GM12878 (cell line): ENCODE results near the gene MAVS. TPM values are rescaled to one million over a fixed set of nuclear protein-coding genes. Genes with fewer than 3 reads are reported as not detected.
A peak's percentile ranks its signal among the peaks of the same experiment; 100 is the strongest.

Experiments
- ATAC-seq: fragments of 200-7000 bp; cut with Tn5 transposase; 3 replicates; pipeline ENCODE4 v1.9.1; 2020; ENCODE audit warnings: mild to moderate bottlenecking, moderate library complexity
- BruUV-seq: library from RNA; stranded (reverse); fragments of 400-500 nt; replicated peaks from 2 replicates; lab custom pipeline; 2021; lab: Mats Ljungman, UMichigan
- CTCF ChIA-PET: fragments of 300-600 bp; sonication (Branson Sonifier 250); formaldehyde crosslinking; extraction: SDS; loops from one replicate; lab custom pipeline; 2021; ENCODE audit warnings: inconsistent platforms; lab: Yijun Ruan, JAX
- POLR2A ChIA-PET: fragments of 350-600 bp; formaldehyde crosslinking; extraction: SDS; loops from one replicate; lab custom pipeline; 2021; ENCODE audit warnings: inconsistent platforms; lab: Charles Lee
- RAD21 ChIA-PET: fragments of 300-600 bp; sonication (Branson Sonifier 250); formaldehyde crosslinking; loops from one replicate; lab custom pipeline; 2023; ENCODE audit warnings: antibody characterized with exemption; ENCODE audit not compliant: unreplicated experiment; lab: Charles Lee
- SMC1A ChIA-PET: fragments of 300-600 bp; sonication (Branson Sonifier 250); formaldehyde crosslinking; loops from one replicate; lab custom pipeline; 2023; ENCODE audit not compliant: unreplicated experiment, uncharacterized antibody; lab: Charles Lee
- DNase-seq: peaks from one replicate; pipeline ENCODE4 v3.0.0-alpha.2; 2011; ENCODE audit warnings: low read depth, low spot score
- FAIRE-seq: peaks from 3 replicates; lab custom pipeline; 2011; peaks lifted over from hg19 to GRCh38; lab: Jason Lieb, UNC
- H2AFZ ChIP-seq: 2 replicates; pipeline ENCODE4 v1.6.0; 2011; ENCODE audit warnings: low read depth, low read length, control low read depth; ENCODE audit not compliant: control insufficient read depth
- H3K27ac ChIP-seq: 2 replicates; pipeline ENCODE4 v1.5.1; 2011; ENCODE audit warnings: control low read depth; ENCODE audit not compliant: control insufficient read depth, insufficient read depth
- H3K27me3 ChIP-seq, 2 experiments: replicated peaks in 1 of 2; 2 replicates each; pipeline versions ENCODE4 v1.6.0 to v1.6.1; 2011; ENCODE audit warnings: low read length in 1 of 2; ENCODE audit not compliant: control insufficient read depth in 2 of 2, insufficient read depth in 2 of 2
- H3K36me3 ChIP-seq, 2 experiments: 2 replicates each; pipeline ENCODE4 v1.5.1; 2011; ENCODE audit warnings: low read length in 1 of 2; ENCODE audit not compliant: control insufficient read depth in 2 of 2, insufficient read depth in 2 of 2
- H3K4me1 ChIP-seq: 2 replicates; pipeline ENCODE4 v1.6.1; 2011; ENCODE audit warnings: mild to moderate bottlenecking, low read length, moderate library complexity, mixed read lengths; ENCODE audit not compliant: control insufficient read depth, insufficient read depth
- H3K4me2 ChIP-seq: 2 replicates; pipeline ENCODE4 v1.6.0; 2011; ENCODE audit warnings: control low read depth; ENCODE audit not compliant: control insufficient read depth, insufficient read depth
- H3K4me3 ChIP-seq: fragments of 200-600 bp; sonication (generic); 2 replicates; pipeline ENCODE4 v1.5.1; 2016
- H3K79me2 ChIP-seq: 2 replicates; pipeline ENCODE4 v1.6.0; 2011; ENCODE audit warnings: low read length; ENCODE audit not compliant: control insufficient read depth, insufficient read depth
- H3K9ac ChIP-seq: 2 replicates; pipeline ENCODE4 v1.8.0; 2011; ENCODE audit warnings: low read length, control low read depth, mixed read lengths; ENCODE audit not compliant: control insufficient read depth, insufficient read depth
- H3K9me3 ChIP-seq: replicated peaks from 3 replicates; pipeline ENCODE4 v1.5.1; 2011; ENCODE audit warnings: mild to moderate bottlenecking, low read length; ENCODE audit not compliant: control insufficient read depth, insufficient read depth
- H4K20me1 ChIP-seq: 2 replicates; pipeline ENCODE4 v1.6.0; 2011; ENCODE audit not compliant: control insufficient read depth, insufficient read depth
- BACH1 ChIP-seq: fragments of 450-650 bp; IDR thresholded peaks from 2 replicates; pipeline ENCODE4 v1.6.1; 2017; ENCODE audit warnings: mild to moderate bottlenecking, borderline replicate concordance
- BMI1 ChIP-seq: fragments of 450-650 bp; IDR thresholded peaks from 2 replicates; pipeline ENCODE4 v1.6.1; 2016; ENCODE audit warnings: mild to moderate bottlenecking, moderate library complexity, borderline replicate concordance
- EP300 ChIP-seq, 2 experiments: fragments of 150-350 bp in 1 of 2; IDR thresholded peaks; 2 replicates each; pipeline ENCODE4 v1.6.1; 2011 to 2012; ENCODE audit warnings: low read depth in 2 of 2, low read length in 2 of 2, borderline replicate concordance in 1 of 2, improper control_type of control experiment in 1 of 2, inconsistent platforms in 1 of 2; ENCODE audit not compliant: control insufficient read depth in 1 of 2
- EZH2 ChIP-seq: IDR thresholded peaks from 2 replicates; pipeline ENCODE4 v1.6.1; 2012; ENCODE audit warnings: low read depth, mild to moderate bottlenecking, control low read depth, inconsistent platforms, low read length, borderline replicate concordance; ENCODE audit not compliant: control insufficient read depth
- IKZF1 ChIP-seq: fragments of 450-650 bp; conservative IDR thresholded peaks from 2 replicates; pipeline ENCODE4 v1.6.1; 2017; ENCODE audit warnings: antibody characterized with exemption, mild to moderate bottlenecking
- IKZF2 ChIP-seq, 2 experiments: fragments of 450-650 bp; IDR thresholded peaks; 2 replicates each; pipeline ENCODE4 v1.6.1; 2017; ENCODE audit warnings: mild to moderate bottlenecking in 2 of 2, moderate library complexity in 2 of 2
- IRF4 ChIP-seq: IDR thresholded peaks from 2 replicates; pipeline ENCODE4 v1.6.1; 2011; ENCODE audit warnings: low read depth, low read length
- PAX5 ChIP-seq: IDR thresholded peaks from 2 replicates; pipeline ENCODE4 v1.6.1; 2011; ENCODE audit warnings: low read depth, low read length, borderline replicate concordance
- RELA ChIP-seq: fragments of 450-650 bp; IDR thresholded peaks from 2 replicates; pipeline ENCODE4 v1.8.0; 2014; ENCODE audit warnings: borderline replicate concordance; ENCODE audit not compliant: partially characterized antibody
- SKIL ChIP-seq: fragments of 450-650 bp; IDR thresholded peaks from 2 replicates; pipeline ENCODE4 v1.6.1; 2017; ENCODE audit warnings: mild to moderate bottlenecking, low read depth, inconsistent platforms; ENCODE audit not compliant: poor library complexity, severe bottlenecking
- SMARCA5 ChIP-seq: fragments of 450-650 bp; IDR thresholded peaks from 2 replicates; pipeline ENCODE4 v1.6.1; 2017; ENCODE audit warnings: mild to moderate bottlenecking
- SPI1 ChIP-seq: IDR thresholded peaks from 2 replicates; pipeline ENCODE4 v1.6.1; 2011; ENCODE audit warnings: low read depth, mild to moderate bottlenecking, low read length, moderate library complexity, borderline replicate concordance; ENCODE audit not compliant: insufficient read depth
- TAF1 ChIP-seq: IDR thresholded peaks from 2 replicates; pipeline ENCODE4 v1.6.1; 2011; ENCODE audit warnings: mild to moderate bottlenecking, low read depth, low read length, borderline replicate concordance
- TBL1XR1 ChIP-seq: IDR thresholded peaks from 2 replicates; pipeline ENCODE4 v1.6.1; 2012; ENCODE audit warnings: low read depth, low read length, improper control_type of control experiment
- TCF7 ChIP-seq: IDR thresholded peaks from 2 replicates; pipeline ENCODE4 v1.6.1; 2014; ENCODE audit warnings: antibody characterized with exemption, borderline replicate concordance
- ZSCAN29 ChIP-seq: fragments of 450-650 bp; IDR thresholded peaks from 2 replicates; pipeline ENCODE4 v1.6.1; 2017; ENCODE audit warnings: mild to moderate bottlenecking, moderate library complexity
- WGBS: methylation state at CpG from one replicate; pipeline ENCODE4 v1.1.6; 2016; ENCODE audit warnings: low lambda C conversion rate; ENCODE audit not compliant: insufficient replicate concordance, insufficient coverage; ENCODE audit errors: missing lambda C conversion rate; 5-methylcytosine and 5-hydroxymethylcytosine counted together
- in situ Hi-C: fragments of 300-500 bp; cut with MboI; formaldehyde crosslinking; loops from 9 replicates; pipeline ENCODE4 v1.14.3; 2018; ENCODE audit warnings: mixed read lengths
- intact Hi-C: fragments of 100-400 bp; cut with micrococcal nuclease; formaldehyde crosslinking; loops from one replicate; pipeline ENCODE4 v1.14.2; 2022; ENCODE audit not compliant: unreplicated experiment
- polyA plus RNA-seq, 11 experiments: library from polyadenylated mRNA; depleted of rRNA in 4 of 11; unstranded in 6 of 11; stranded (reverse) in 5 of 11; fragments of >200 nt; fragmentation: Nextera tagmentation in 4 of 11; fragmentation: Illumina TruSeq in 1 of 11; extraction: Ambion mirVana in 4 of 11; extraction: Trizol in 1 of 11; gene quantifications; 1 replicate in 1 of 11; 2 replicates in 10 of 11; pipeline versions ENCODE4 v1.2.1 to v1.2.3, GENCODE V29; 2011 to 2016; ENCODE audit warnings: inconsistent platforms in 2 of 11, missing spikeins in 2 of 11, low read depth in 1 of 11
- total RNA-seq, 4 experiments: library from RNA; depleted of rRNA in 3 of 4; stranded (reverse); fragments of >200 nt in 3 of 4; fragmentation: Illumina TruSeq in 1 of 4; extraction: Trizol in 1 of 4; gene quantifications; 2 replicates each; pipeline versions ENCODE4 v1.2.1 to v1.2.3, GENCODE V29; 2013 to 2021

The MAVS gene
- total and polyA plus RNA-seq, 10 of the 15 experiments (the other 5 are each of a cell fraction or from before 2014, with no cell fraction given): 1.6 to 25.2 (median 12.6) TPM

- no peaks in the 10 kb centered on the region for H4K20me1 ChIP-seq
- peak; percentile 74 for FAIRE-seq
- H3K27ac ChIP-seq: no peak overlapping the region; the same call in 1 of the 2 replicates
Observed at GRCh38 chr20:3802524-3803239, 44.0 kb upstream of the MAVS start.

GRCh38 chr20:3803289-3803688 is 43.3 kb upstream of the MAVS start:
- ChIA-PET RAD21 (interaction anchor here (0.7 kb wide), 1 partner anchor 18 kb away, joined by 3 read pairs; no protein-coding TSS in a partner anchor), POLR2A (no interaction called here), CTCF (no interaction called here), SMC1A (no interaction called here)
- H4K20me1 ChIP-seq: no peaks in the 10 kb centered on the region
- 96% methylated on average over 14 of the region's 14 CpGs for WGBS
- H3K79me2 ChIP-seq: peaks cover 7% of the 10 kb centered on the region
- in situ Hi-C loops (no loop called here), intact Hi-C loops (no loop called here)
- no peak for TF ChIP-seq EZH2
- TF ChIP-seq BACH1: no peak
- no peak for TF ChIP-seq TBL1XR1
- no peak for TF ChIP-seq TAF1
- no peak for TF ChIP-seq EP300 (IDR thresholded peaks at IDR 0.05; ENCODE audit: borderline replicate concordance in 1 of 2, control insufficient read depth in 1 of 2, low read depth in 2 of 2, low read length in 2 of 2)
- no peak for TF ChIP-seq SMARCA5
- TF ChIP-seq SKIL: no peak
- TF ChIP-seq RELA: no peak
- no peak for TF ChIP-seq TCF7
- TF ChIP-seq ZSCAN29: no peak
- BruUV-seq: no TSS peak
- H3K27me3 ChIP-seq: no peaks in the 10 kb centered on the region
- H3K36me3 ChIP-seq: peaks cover 23 to 28% of the 10 kb centered on the region in 2 experiments
- ATAC-seq (no peak), FAIRE-seq (no peak), DNase-seq (no peak)
- no peak overlapping the region for H3K27ac ChIP-seq
- H3K4me1 ChIP-seq: peaks cover 32% of the 10 kb centered on the region
- no peak overlapping the region for H3K4me2 ChIP-seq
- H2AFZ ChIP-seq: no peak overlapping the region
- no peak overlapping the region for H3K9ac ChIP-seq
- no peak overlapping the region for H3K4me3 ChIP-seq
- H3K9me3 ChIP-seq: no peaks in the 10 kb centered on the region

More at GRCh38 chr20:3802524-3803239, 44.0 kb upstream of the MAVS start:
- no peak overlapping the region for H3K9ac ChIP-seq
- no peak overlapping the region for H3K4me3 ChIP-seq
- DNase-seq: no peak
- peak; percentile 37; the same call in 1 of the 2 replicates for TF ChIP-seq IKZF1
- no peak for TF ChIP-seq PAX5
- TF ChIP-seq IRF4: no peak
- peak; percentile 78 for TF ChIP-seq BMI1
- 0 out of 4 replicates have a peak, but pooled peaks of 1 of the 2 experiments have one; percentile 15 for TF ChIP-seq IKZF2 (IDR thresholded peaks at IDR 0.05)
- peak; percentile 70 for TF ChIP-seq SPI1
- TF ChIP-seq, all 136 proteins: peak for 4
- ChIA-PET POLR2A (no interaction called here), SMC1A (interaction anchor here (0.7 kb wide), 1 partner anchor 18 kb away, joined by 3 read pairs; the partner anchor contains the start of gene AP5S1), CTCF (interaction anchor here (0.9 kb wide), 2 partner anchors 18 to 35 kb away, joined by 3 read pairs; partner anchors contain the start of gene ADISSP), RAD21 (interaction anchor here (0.7 kb wide), 1 partner anchor 18 kb away, joined by 3 read pairs; no protein-coding TSS in a partner anchor)
- Histone ChIP-seq H3K4me1 (peaks cover 33% of the 10 kb centered on the region), H2AFZ (no peak overlapping the region), H3K27me3 (no peaks in the 10 kb centered on the region), H3K79me2 (peaks cover 7% of the 10 kb centered on the region), H3K4me2 (peak overlapping the region; percentile 7; the same call in 1 of the 2 replicates), H3K9me3 (no peaks in the 10 kb centered on the region), H3K36me3 (peaks cover 23 to 28% of the 10 kb centered on the region in 2 experiments)
- intact Hi-C loops (no loop called here), in situ Hi-C loops (no loop called here)
- WGBS: 71% methylated on average over 11 of the region's 11 CpGs
- no peak for ATAC-seq
- BruUV-seq: no TSS peak
